Measurements from ENCODE around the gene WSCD2. TPM values are rescaled to one million over a fixed set of nuclear protein-coding genes. Genes with fewer than 3 reads are reported as not detected.

Gene WSCD2
- total and polyA plus RNA-seq, 2 donors (not counting 3 experiments of a cell fraction or from before 2014, with no cell fraction given): not detected

DNA sequence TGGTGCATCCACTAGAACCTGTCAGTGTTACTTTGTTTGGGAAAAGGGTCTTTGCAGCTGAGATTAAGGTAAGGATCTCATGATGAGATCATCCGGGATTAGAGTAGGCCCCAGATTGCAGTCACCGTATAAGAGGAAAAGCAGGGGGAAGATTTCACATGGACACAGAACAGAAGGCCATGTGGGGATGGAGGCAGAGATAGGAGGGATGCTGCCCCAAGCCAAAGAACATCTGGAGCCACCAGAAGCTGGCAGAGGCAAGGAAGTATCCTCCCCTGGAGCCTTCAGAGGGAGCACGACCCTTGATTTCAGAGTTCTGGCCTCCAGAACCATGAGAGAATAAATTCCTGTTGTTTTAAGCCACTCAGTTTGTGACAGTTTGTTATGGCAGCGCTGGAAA lies 170.4 kb downstream of the WSCD2 start:
- Histone ChIP-seq H3K9me3 (replicated peaks; ENCODE audit: control insufficient read depth, insufficient read depth, low read length) (no peaks in the 10 kb centered on the region), H3K36me3 (ENCODE audit: control insufficient read depth in 2 of 2, extremely low read depth in 1 of 2, insufficient read depth in 2 of 2, low read length in 2 of 2) (no peaks in the 10 kb centered on the region), H3K9ac (replicated peaks; ENCODE audit: extremely low read depth, insufficient read depth, low read length) (no peak overlapping the region), H3K27me3 (ENCODE audit: control insufficient read depth in 2 of 2, insufficient read depth in 2 of 2, low read length in 2 of 2) (no peaks in the 10 kb centered on the region), H3K4me1 (ENCODE audit: control insufficient read depth, extremely low read depth, insufficient read depth, low read length) (peaks cover 43% of the 10 kb centered on the region), H3K4me2 (ENCODE audit: insufficient read depth, low read length) (no peak overlapping the region), H4K20me1 (replicated peaks; ENCODE audit: control insufficient read depth, extremely low read depth, insufficient read depth, low read length) (no peaks in the 10 kb centered on the region), H3K9me1 (replicated peaks; ENCODE audit: control insufficient read depth, extremely low read depth, insufficient read depth, low read length) (no peaks in the 10 kb centered on the region), H3K27ac (ENCODE audit: insufficient read depth, low read depth, low read length) (no peak overlapping the region), H2AFZ (ENCODE audit: low read depth, low read length) (no peak overlapping the region), H3K4me3 (replicated peaks in 1 of 3; ENCODE audit: insufficient read depth in 1 of 3, low read depth in 1 of 3, low read length in 3 of 3) (no peak overlapping the region), H3K79me2 (ENCODE audit: control insufficient read depth, insufficient read depth, low read length) (no peaks in the 10 kb centered on the region)
- ChIA-PET POLR2A (no interaction called here), CTCF (no interaction called here)
- no TSS peak for BruUV-seq (replicated peaks)
- no peak for DNase-seq (ENCODE audit: low read depth, low spot score)
- FAIRE-seq: no peak
- no peak for TF ChIP-seq FOS (IDR thresholded peaks at IDR 0.05; ENCODE audit: borderline replicate concordance, insufficient read depth, low read length)
- TF ChIP-seq JUN (IDR thresholded peaks at IDR 0.05; ENCODE audit: borderline replicate concordance, insufficient read depth, insufficient read length, low read depth): no peak
- TF ChIP-seq EZH2 (IDR thresholded peaks at IDR 0.05; ENCODE audit: borderline replicate concordance, low read depth, low read length, severe bottlenecking): no peak
- TF ChIP-seq CTCF (IDR thresholded peaks at IDR 0.05; ENCODE audit: extremely low read depth in 1 of 2, insufficient read depth in 1 of 2, low read depth in 1 of 2, low read length in 2 of 2): no peak
- no peak for TF ChIP-seq MAX (IDR thresholded peaks at IDR 0.05; ENCODE audit: insufficient read depth, insufficient read length)
- no peak for TF ChIP-seq MYC (IDR thresholded peaks at IDR 0.05; ENCODE audit: low read depth, low read length)
- no peak for TF ChIP-seq GATA2 (IDR thresholded peaks at IDR 0.05; ENCODE audit: insufficient read depth, insufficient read length, low read depth, low read length)
- no peak for TF ChIP-seq POLR2AphosphoS5 (IDR thresholded peaks at IDR 0.05; ENCODE audit: insufficient read depth, low read depth, low read length)
- no peak for TF ChIP-seq POLR2A (IDR thresholded peaks at IDR 0.05; ENCODE audit: low read depth, low read length)
- intact Hi-C loops (cut with micrococcal nuclease) (no loop called here), dilution Hi-C loops (cut with MboI; ENCODE audit: extremely low pct_ligation_motif_present, low sequenced_read_pairs) (no loop called here)

Other genes starting within 250 kb of the WSCD2 start
- gene CMKLR1, start 210.0 kb downstream of the WSCD2 start, total RNA-seq: not detected in 2 replicates
- 0.60 and 0.61 TPM in 2 replicates for gene CMKLR1, start 210.0 kb downstream of the WSCD2 start, polyA plus RNA-seq